HG03196 (cell line): Measurements from ENCODE around the gene C1QTNF9.
"Not testable (repeated sequence)": the region's sequence is repeated elsewhere in the genome, so short reads cannot be mapped to it uniquely, and the experiment has no call there.

ENCODE experiments used
- ATAC-seq: cut with Tn5 transposase; IDR thresholded peaks from one replicate; pipeline ENCODE4 v1.9.1; 2021; ENCODE audit not compliant: unreplicated experiment

Gene C1QTNF9

DNA sequence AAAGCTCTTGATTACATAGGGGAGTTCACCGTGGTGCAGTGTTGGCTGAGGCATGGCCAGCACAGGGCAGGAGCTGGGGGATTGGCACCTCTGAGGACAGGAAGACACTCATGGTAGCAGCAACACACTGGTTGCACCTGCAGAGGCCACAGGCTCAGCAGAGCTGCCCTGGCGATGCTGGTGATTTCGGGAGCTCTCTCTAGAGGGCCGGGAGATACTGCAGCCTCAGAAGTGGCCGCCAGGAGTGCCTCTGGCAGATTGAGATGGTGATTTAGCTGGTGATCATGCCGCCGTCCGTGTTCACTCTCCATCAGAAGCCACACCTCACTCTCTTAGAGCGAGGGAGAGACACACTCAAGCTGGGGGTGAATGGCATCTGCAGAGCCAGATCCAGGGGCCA is 49.9 kb downstream of the C1QTNF9 start:
- not testable (repeated sequence) for ATAC-seq

DNA sequence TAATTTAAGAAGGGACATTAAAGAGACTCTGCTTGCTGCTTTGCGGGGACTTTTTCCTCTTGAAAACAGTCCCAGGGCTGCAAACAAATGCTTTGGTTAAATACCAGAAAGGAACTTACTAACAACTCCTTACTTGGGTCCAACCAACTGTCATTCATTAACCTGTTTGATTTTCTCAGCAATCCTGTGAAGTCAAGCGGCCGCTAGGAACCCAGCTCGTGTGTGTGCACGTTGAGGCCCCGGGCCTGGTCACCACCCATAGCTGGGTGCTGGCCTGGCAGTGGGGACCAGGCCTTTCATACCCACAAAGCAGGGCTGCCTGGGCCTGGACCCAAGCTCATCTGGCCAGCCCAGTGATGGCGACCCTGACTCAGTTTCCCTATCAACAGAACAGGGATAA is 50.7 kb downstream of the C1QTNF9 start:
- ATAC-seq, result no peak

DNA sequence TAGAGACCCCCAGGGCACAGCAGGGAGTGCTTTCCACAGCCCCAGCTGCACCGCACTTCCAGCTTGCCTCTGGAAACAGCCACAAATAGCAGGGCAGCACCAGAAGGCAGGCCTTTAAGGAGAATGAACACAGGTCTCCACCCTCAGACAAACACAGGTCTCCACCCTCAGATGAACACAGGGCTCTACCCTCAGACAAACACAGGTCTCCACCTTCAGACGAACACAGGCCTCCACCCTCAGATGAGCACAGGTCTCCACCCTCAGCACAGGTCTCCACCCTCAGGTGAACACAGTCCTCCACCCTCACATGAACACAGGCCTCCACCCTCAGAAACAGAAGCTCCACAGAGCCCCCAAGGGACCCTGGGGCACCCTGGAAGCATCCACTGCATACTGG is 51.7 kb downstream of the C1QTNF9 start:
- ATAC-seq, result no peak

DNA sequence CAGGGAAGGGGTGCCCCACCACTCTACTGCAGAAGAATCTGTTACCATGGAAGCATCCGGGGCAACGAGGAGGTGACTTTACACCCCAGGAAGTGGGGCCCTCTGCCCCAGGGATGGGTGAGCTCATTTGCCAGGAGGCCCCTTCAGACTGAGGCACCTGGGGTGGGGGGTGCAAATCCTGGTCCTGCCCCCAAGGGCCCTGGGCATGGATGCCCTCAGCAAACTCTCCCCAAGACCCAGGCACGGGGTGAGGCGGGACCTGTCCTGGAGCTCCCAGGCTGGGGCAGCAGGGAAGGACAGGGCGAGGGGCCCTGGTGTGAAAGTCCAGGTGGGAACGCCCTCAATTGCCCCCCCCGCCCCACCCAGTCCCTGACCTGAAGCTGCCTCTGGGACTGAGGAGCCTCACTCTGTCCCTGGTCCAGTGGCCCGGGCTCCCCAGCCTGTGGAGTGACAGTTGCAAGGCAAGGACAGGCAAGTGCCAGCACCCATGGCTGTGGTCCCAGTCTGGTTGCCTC is 52.5 kb downstream of the C1QTNF9 start:
- no peak for ATAC-seq

DNA sequence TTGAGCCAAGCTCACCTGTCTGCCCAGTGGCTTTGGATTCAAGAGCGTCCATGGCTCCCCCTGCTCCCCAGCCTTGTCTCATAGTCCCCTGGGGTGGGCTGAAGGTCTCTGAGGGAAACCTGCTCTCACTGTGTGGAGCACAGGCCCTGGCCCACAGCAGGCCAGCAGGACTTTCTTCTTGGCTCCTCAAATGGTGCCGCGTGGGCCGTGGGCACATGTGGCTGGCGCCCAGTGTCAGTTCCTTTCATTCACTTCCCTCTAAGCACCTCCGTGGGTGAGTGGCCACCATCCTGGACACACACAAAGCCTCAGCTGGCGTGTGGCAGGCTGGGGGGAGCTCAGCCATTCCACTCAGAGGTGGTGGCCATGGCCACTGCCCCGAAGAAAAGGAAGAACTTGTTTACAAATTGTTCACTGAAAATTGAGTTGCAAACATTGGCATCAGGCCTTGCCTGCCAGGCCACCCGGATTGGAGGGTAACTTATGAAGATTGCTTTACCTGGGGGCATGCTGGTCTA is 53.1 kb downstream of the C1QTNF9 start:
- no peak for ATAC-seq

DNA sequence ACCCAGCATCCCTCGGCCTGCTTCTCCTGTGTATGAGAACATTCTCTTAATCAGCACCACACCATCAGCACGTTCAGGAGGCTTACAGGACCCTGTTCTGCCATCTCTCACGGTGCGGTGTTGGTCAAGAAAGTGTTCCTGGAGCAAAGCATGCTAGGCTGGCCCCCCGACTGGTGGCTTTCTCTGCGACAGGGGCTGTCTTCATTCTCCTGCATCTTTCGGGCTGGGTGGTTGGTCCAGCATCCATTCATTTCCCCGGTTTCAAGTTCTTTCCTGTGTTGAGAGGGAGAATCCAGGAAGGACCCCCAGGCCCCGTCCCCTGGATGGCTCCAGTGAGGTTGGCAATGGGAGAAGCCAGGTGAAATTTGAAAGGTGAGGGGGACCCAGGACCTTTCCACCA is 55.8 kb downstream of the C1QTNF9 start:
- ATAC-seq, result no peak

DNA sequence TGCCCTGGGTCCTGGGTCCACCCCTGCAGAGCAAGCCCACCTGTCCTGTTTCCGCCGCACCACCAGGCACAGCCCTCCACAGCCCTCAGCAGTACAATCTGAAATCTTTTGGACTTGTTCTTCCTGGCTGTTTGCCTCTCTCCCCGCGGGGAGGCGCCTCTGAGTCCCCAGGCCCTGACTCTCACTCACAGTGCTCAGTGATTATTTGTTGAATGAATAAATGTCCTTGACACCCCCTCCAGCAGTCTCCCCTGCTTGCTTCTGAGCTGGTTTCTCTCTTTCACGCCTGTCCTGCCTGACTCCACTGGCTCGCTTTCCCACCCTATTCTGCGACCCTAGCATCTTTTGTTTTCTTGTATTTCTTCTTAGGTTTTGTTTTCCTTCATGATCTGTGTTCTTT is 56.9 kb downstream of the C1QTNF9 start:
- not testable (repeated sequence) for ATAC-seq

DNA sequence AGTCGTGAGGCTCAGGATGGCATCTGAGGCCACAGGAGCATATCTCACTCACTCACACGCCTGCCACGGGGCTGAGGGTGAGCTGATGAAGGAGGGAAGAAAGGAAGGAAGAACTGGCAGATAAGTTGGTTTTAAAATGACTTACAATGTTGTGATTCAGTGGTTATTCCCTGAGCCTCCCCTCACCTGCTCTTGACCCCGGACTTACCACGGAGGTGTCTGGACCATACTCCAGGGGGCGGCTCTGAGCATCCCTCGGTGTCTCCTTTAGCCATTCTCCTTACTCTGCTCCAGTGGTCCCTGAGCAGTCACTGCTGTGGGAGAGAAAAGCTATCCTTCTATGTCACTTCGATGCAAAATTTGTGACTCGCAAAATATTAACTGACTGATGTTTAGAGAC is 61.9 kb downstream of the C1QTNF9 start:
- not testable (repeated sequence) for ATAC-seq
